KMS-11 (cell line): ENCODE measurements around the gene WFDC5.

Experiments
- H2AFZ ChIP-seq: fragments of 200-600 bp; sonication (generic); 2 replicates; pipeline ENCODE4 v1.6.1; 2016; ENCODE audit warnings: antibody characterized with exemption, mixed run types, low read depth
- H3K27ac ChIP-seq: fragments of 200-600 bp; sonication (generic); 2 replicates; pipeline ENCODE4 v1.6.1; 2016; ENCODE audit warnings: mild to moderate bottlenecking, mixed run types
- H3K27me3 ChIP-seq: fragments of 200-600 bp; sonication (generic); 2 replicates; pipeline ENCODE4 v1.6.1; 2017; ENCODE audit warnings: mild to moderate bottlenecking, low read depth, mixed run types, moderate library complexity; ENCODE audit not compliant: insufficient read depth
- H3K36me3 ChIP-seq: fragments of 200-600 bp; sonication (generic); 2 replicates; pipeline ENCODE4 v1.6.1; 2017; ENCODE audit warnings: mild to moderate bottlenecking, mixed run types; ENCODE audit not compliant: insufficient read depth
- H3K4me1 ChIP-seq: fragments of 200-600 bp; sonication (generic); 2 replicates; pipeline ENCODE4 v1.6.1; 2016; ENCODE audit warnings: mild to moderate bottlenecking, low read depth, mixed run types; ENCODE audit not compliant: poor library complexity, severe bottlenecking
- H3K4me2 ChIP-seq: fragments of 200-600 bp; sonication (generic); 2 replicates; pipeline ENCODE4 v1.7.0; 2016; ENCODE audit warnings: mild to moderate bottlenecking, mixed run types
- H3K4me3 ChIP-seq: fragments of 200-600 bp; sonication (generic); IDR thresholded peaks from 2 replicates; pipeline ENCODE4 v1.6.1; 2017; ENCODE audit warnings: low read depth, low read length, mixed read lengths; ENCODE audit not compliant: insufficient read depth
- H3K79me2 ChIP-seq: fragments of 200-600 bp; sonication (generic); 2 replicates; pipeline ENCODE4 v1.6.1; 2016; ENCODE audit warnings: low read depth, mixed run types; ENCODE audit not compliant: insufficient read depth
- H3K9ac ChIP-seq: fragments of 200-600 bp; sonication (generic); 2 replicates; pipeline ENCODE4 v1.6.1; 2016; ENCODE audit warnings: mild to moderate bottlenecking, mixed run types
- H4K20me1 ChIP-seq: fragments of 200-600 bp; sonication (generic); 2 replicates; pipeline ENCODE4 v1.6.1; 2016; ENCODE audit warnings: mild to moderate bottlenecking, mixed run types; ENCODE audit not compliant: insufficient read depth
- TF ChIP-seq, protein P1 (sequence below): fragments of 200-600 bp; sonication (generic); conservative IDR thresholded peaks from 2 replicates; pipeline ENCODE4 v1.6.1; 2017; ENCODE audit warnings: low read depth, mild to moderate bottlenecking, antibody characterized with exemption, low read length, moderate library complexity, mixed read lengths

WFDC5 gene

GRCh38 chr20:45095805-45096238, 19.2 kb downstream of the WFDC5 start:
- Histone ChIP-seq H3K4me1 (peaks cover 13% of the 10 kb centered on the region), H3K4me2 (0 out of 2 replicates have a peak overlapping the region, but pooled peaks have one; percentile 37), H3K36me3 (no peaks in the 10 kb centered on the region), H3K27ac (no peak overlapping the region), H2AFZ (peak overlapping the region; percentile 28; the same call in 1 of the 2 replicates), H3K9ac (no peak overlapping the region), H3K79me2 (no peaks in the 10 kb centered on the region), H4K20me1 (no peaks in the 10 kb centered on the region), H3K4me3 (no peak overlapping the region), H3K27me3 (no peaks in the 10 kb centered on the region)
- TF ChIP-seq, protein P1, sequence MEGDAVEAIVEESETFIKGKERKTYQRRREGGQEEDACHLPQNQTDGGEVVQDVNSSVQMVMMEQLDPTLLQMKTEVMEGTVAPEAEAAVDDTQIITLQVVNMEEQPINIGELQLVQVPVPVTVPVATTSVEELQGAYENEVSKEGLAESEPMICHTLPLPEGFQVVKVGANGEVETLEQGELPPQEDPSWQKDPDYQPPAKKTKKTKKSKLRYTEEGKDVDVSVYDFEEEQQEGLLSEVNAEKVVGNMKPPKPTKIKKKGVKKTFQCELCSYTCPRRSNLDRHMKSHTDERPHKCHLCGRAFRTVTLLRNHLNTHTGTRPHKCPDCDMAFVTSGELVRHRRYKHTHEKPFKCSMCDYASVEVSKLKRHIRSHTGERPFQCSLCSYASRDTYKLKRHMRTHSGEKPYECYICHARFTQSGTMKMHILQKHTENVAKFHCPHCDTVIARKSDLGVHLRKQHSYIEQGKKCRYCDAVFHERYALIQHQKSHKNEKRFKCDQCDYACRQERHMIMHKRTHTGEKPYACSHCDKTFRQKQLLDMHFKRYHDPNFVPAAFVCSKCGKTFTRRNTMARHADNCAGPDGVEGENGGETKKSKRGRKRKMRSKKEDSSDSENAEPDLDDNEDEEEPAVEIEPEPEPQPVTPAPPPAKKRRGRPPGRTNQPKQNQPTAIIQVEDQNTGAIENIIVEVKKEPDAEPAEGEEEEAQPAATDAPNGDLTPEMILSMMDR, result peak; percentile 89

- no peaks in the 10 kb centered on the region for H3K36me3 ChIP-seq
- no peaks in the 10 kb centered on the region for H3K79me2 ChIP-seq
- peak overlapping the region; percentile 37; the same call in 1 of the 2 replicates for H3K4me2 ChIP-seq
- H3K4me3 ChIP-seq, result no peak overlapping the region
- peaks cover 13% of the 10 kb centered on the region for H3K4me1 ChIP-seq
- H2AFZ ChIP-seq, result peak overlapping the region; percentile 28; the same call in 1 of the 2 replicates
- H3K27ac ChIP-seq, result no peak overlapping the region
- TF ChIP-seq, protein P1, result no peak
- H4K20me1 ChIP-seq, result no peaks in the 10 kb centered on the region
- no peak overlapping the region for H3K9ac ChIP-seq
- H3K27me3 ChIP-seq, result no peaks in the 10 kb centered on the region
Observed at GRCh38 chr20:45094864-45095574, 20.0 kb downstream of the WFDC5 start.

DNA sequence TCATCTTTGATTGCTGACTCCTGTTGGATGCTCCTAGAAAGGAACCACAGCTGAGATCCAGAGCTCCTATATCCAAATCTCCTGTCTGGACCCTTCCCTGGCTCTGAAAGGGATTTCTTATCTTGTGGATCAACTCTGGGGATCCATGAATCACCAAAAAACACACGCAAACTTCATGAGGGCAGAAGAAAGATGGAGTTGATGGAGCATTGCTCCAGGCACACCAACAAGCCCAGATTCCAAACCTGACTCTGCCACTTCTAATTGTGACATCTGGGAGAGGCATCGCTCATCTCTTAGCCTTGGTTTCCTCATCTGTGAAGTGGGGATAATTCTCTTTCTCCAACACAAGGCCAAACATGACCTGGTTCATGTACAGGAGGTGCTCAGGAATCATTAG, 20.8 kb downstream of the WFDC5 start:
- Histone ChIP-seq H3K79me2 (no peaks in the 10 kb centered on the region), H4K20me1 (no peaks in the 10 kb centered on the region), H3K4me3 (no peak overlapping the region), H3K36me3 (no peaks in the 10 kb centered on the region), H3K9ac (no peak overlapping the region), H3K4me2 (no peak overlapping the region), H3K27me3 (no peaks in the 10 kb centered on the region), H3K4me1 (peaks cover 13% of the 10 kb centered on the region), H3K27ac (no peak overlapping the region), H2AFZ (no peak overlapping the region)
- TF ChIP-seq, protein P1, result no peak

DNA sequence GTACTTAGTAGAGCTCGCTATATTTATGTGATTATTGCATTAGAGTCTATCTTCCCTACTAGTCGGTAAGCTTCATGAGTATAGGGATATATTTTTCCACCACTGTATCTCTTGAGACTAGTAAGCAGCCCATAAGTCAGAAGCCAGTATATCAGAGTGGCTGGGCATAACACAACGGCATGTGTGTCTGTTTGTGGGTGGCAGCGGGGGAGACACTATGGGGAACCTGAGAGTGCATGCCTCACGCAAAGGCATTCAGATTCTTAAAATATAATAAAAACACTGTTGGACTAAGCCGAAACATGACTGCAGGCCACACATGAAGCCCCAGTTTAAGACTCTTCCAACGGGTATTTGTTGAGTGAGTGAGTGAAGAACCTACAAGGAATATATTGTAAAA, 22.1 kb downstream of the WFDC5 start:
- Histone ChIP-seq H2AFZ (no peak overlapping the region), H4K20me1 (no peaks in the 10 kb centered on the region), H3K9ac (no peak overlapping the region), H3K36me3 (no peaks in the 10 kb centered on the region), H3K4me3 (no peak overlapping the region), H3K79me2 (no peaks in the 10 kb centered on the region), H3K27me3 (no peaks in the 10 kb centered on the region), H3K4me1 (peaks cover 13% of the 10 kb centered on the region), H3K4me2 (no peak overlapping the region), H3K27ac (no peak overlapping the region)
- TF ChIP-seq, protein P1, result no peak
